ES-I3 (cell line): Measurements from ENCODE around the gene FNBP1.

ENCODE experiments used
- H3K36me3 ChIP-seq: 2 replicates; pipeline ENCODE4 v1.6.1; 2013; ENCODE audit warnings: mild to moderate bottlenecking, low read length, control low read depth, moderate library complexity; ENCODE audit not compliant: insufficient read depth
- H3K4me1 ChIP-seq: 2 replicates; pipeline ENCODE4 v1.6.1; 2013; ENCODE audit warnings: mild to moderate bottlenecking, control low read depth, low read length; ENCODE audit not compliant: insufficient read depth
- H3K9ac ChIP-seq: 2 replicates; pipeline ENCODE4 v1.6.1; 2013; ENCODE audit warnings: low read depth, mild to moderate bottlenecking, low read length, moderate library complexity
- H3K9me3 ChIP-seq: 2 replicates; pipeline ENCODE4 v1.6.1; 2013; ENCODE audit warnings: mild to moderate bottlenecking, low read length, moderate library complexity; ENCODE audit not compliant: control insufficient read depth, insufficient read depth

Gene FNBP1

GRCh38 chr9:130039528-130040147, 3.4 kb downstream of the FNBP1 start:
- Histone ChIP-seq H3K4me1 (0 out of 2 replicates have a peak, but pooled peaks cover 5% of the 10 kb centered on the region), H3K9me3 (no peaks in the 10 kb centered on the region), H3K36me3 (no peaks in the 10 kb centered on the region), H3K9ac (no peak overlapping the region)

- no peaks in the 10 kb centered on the region for H3K9me3 ChIP-seq
- peaks cover 3% of the 10 kb centered on the region; the same call in 1 of the 2 replicates for H3K4me1 ChIP-seq
- H3K9ac ChIP-seq: no peak overlapping the region
- H3K36me3 ChIP-seq: no peaks in the 10 kb centered on the region
Measured at GRCh38 chr9:130036099-130036498, 6.9 kb downstream of the FNBP1 start.

GRCh38 chr9:130034570-130034969, 8.4 kb downstream of the FNBP1 start:
- no peak overlapping the region for H3K9ac ChIP-seq
- H3K9me3 ChIP-seq: no peaks in the 10 kb centered on the region
- H3K4me1 ChIP-seq: peaks cover 6% of the 10 kb centered on the region; the same call in 1 of the 2 replicates
- no peaks in the 10 kb centered on the region for H3K36me3 ChIP-seq

GRCh38 chr9:130030651-130031127, 12.3 kb downstream of the FNBP1 start:
- H3K9ac ChIP-seq: no peak overlapping the region
- H3K9me3 ChIP-seq: no peaks in the 10 kb centered on the region
- H3K36me3 ChIP-seq: no peaks in the 10 kb centered on the region
- H3K4me1 ChIP-seq: peaks cover 6% of the 10 kb centered on the region; the same call in 1 of the 2 replicates

- Histone ChIP-seq H3K9ac (no peak overlapping the region), H3K9me3 (no peaks in the 10 kb centered on the region), H3K4me1 (peaks cover 6% of the 10 kb centered on the region; the same call in 1 of the 2 replicates), H3K36me3 (no peaks in the 10 kb centered on the region)
Measured at GRCh38 chr9:130029223-130029973, 13.6 kb downstream of the FNBP1 start.

GRCh38 chr9:130028493-130029222, 14.3 kb downstream of the FNBP1 start:
- Histone ChIP-seq H3K36me3 (no peaks in the 10 kb centered on the region), H3K9ac (no peak overlapping the region), H3K4me1 (peaks cover 8% of the 10 kb centered on the region; the same call in 1 of the 2 replicates), H3K9me3 (no peaks in the 10 kb centered on the region)

- no peaks in the 10 kb centered on the region for H3K9me3 ChIP-seq
- H3K4me1 ChIP-seq: peaks cover 14% of the 10 kb centered on the region; the same call in 1 of the 2 replicates
- H3K9ac ChIP-seq: no peak overlapping the region
- H3K36me3 ChIP-seq: no peaks in the 10 kb centered on the region
Measured at GRCh38 chr9:130027533-130028365, 15.2 kb downstream of the FNBP1 start.

- Histone ChIP-seq H3K9me3 (no peaks in the 10 kb centered on the region), H3K36me3 (no peaks in the 10 kb centered on the region), H3K9ac (no peak overlapping the region), H3K4me1 (peaks cover 14% of the 10 kb centered on the region; the same call in 1 of the 2 replicates)
Measured at GRCh38 chr9:130026583-130027340, 16.2 kb downstream of the FNBP1 start.

GRCh38 chr9:130024597-130024994, 18.4 kb downstream of the FNBP1 start:
- no peak overlapping the region for H3K9ac ChIP-seq
- H3K9me3 ChIP-seq: no peaks in the 10 kb centered on the region
- H3K36me3 ChIP-seq: no peaks in the 10 kb centered on the region
- H3K4me1 ChIP-seq: peaks cover 8% of the 10 kb centered on the region; the same call in 1 of the 2 replicates

- H3K9ac ChIP-seq: no peak overlapping the region
- H3K36me3 ChIP-seq: no peaks in the 10 kb centered on the region
- no peaks in the 10 kb centered on the region for H3K9me3 ChIP-seq
- peaks cover 8% of the 10 kb centered on the region; the same call in 1 of the 2 replicates for H3K4me1 ChIP-seq
Measured at GRCh38 chr9:130023994-130024596, 18.9 kb downstream of the FNBP1 start.

- H3K36me3 ChIP-seq: no peaks in the 10 kb centered on the region
- no peak overlapping the region for H3K9ac ChIP-seq
- no peaks in the 10 kb centered on the region for H3K9me3 ChIP-seq
- peaks cover 8% of the 10 kb centered on the region; the same call in 1 of the 2 replicates for H3K4me1 ChIP-seq
Measured at GRCh38 chr9:130023144-130023787, 19.7 kb downstream of the FNBP1 start.

GRCh38 chr9:130022566-130023143, 20.3 kb downstream of the FNBP1 start:
- Histone ChIP-seq H3K9ac (no peak overlapping the region), H3K36me3 (no peaks in the 10 kb centered on the region), H3K4me1 (peaks cover 8% of the 10 kb centered on the region; the same call in 1 of the 2 replicates), H3K9me3 (no peaks in the 10 kb centered on the region)
